Lung (tissue), 12 donors: ENCODE measurements around the gene SCAMP3. TPM values are rescaled to one million over a fixed set of nuclear protein-coding genes. Genes with fewer than 3 reads are reported as not detected.

Source experiments
- ATAC-seq: fragments of 200-7000 bp; cut with Tn5 transposase; one replicate; pipeline ENCODE4 v1.9.1; 2020; ENCODE audit warnings: moderate number of reproducible peaks; ENCODE audit not compliant: insufficient read depth, low FRiP score
- DNase-seq, 3 donors: peaks; one replicate each; pipeline ENCODE4 v3.0.0-alpha.2; 2013 to 2017
- H3K27ac ChIP-seq, 2 donors: one replicate each; pipeline ENCODE4 v1.5.1; 2013; ENCODE audit warnings: mild to moderate bottlenecking in 2 of 2, moderate library complexity in 2 of 2, control low read depth in 1 of 2, inconsistent platforms in 1 of 2, low read depth in 1 of 2, low read length in 1 of 2
- H3K27me3 ChIP-seq, 3 donors: one replicate each; pipeline ENCODE4 v1.5.1; 2013; ENCODE audit warnings: low read length in 2 of 3; ENCODE audit not compliant: control insufficient read depth in 3 of 3, insufficient read depth in 3 of 3
- H3K36me3 ChIP-seq, 4 donors: one replicate each; pipeline ENCODE4 v1.5.1; 2013; ENCODE audit warnings: low read length in 4 of 4, mild to moderate bottlenecking in 1 of 4, moderate library complexity in 1 of 4; ENCODE audit not compliant: control insufficient read depth in 4 of 4, insufficient read depth in 4 of 4
- H3K4me1 ChIP-seq, 5 donors: one replicate each; pipeline ENCODE4 v1.5.1; 2013; ENCODE audit warnings: low read length in 5 of 5, mild to moderate bottlenecking in 2 of 5, moderate library complexity in 1 of 5; ENCODE audit not compliant: control insufficient read depth in 5 of 5, insufficient read depth in 5 of 5
- H3K4me3 ChIP-seq: one replicate; pipeline ENCODE4 v1.5.1; 2013; ENCODE audit warnings: mild to moderate bottlenecking, control low read depth, moderate library complexity
- H3K9ac ChIP-seq, 2 donors: one replicate each; pipeline ENCODE4 v1.5.1; 2013; ENCODE audit warnings: low read length in 2 of 2, control low read depth in 1 of 2; ENCODE audit not compliant: insufficient read depth in 1 of 2
- H3K9me3 ChIP-seq, 4 donors: one replicate each; pipeline ENCODE4 v1.5.1; 2013; ENCODE audit warnings: low read length in 3 of 4, mild to moderate bottlenecking in 1 of 4, moderate library complexity in 1 of 4; ENCODE audit not compliant: control insufficient read depth in 4 of 4, insufficient read depth in 3 of 4
- WGBS, 2 donors: extraction: QIAGEN DNeasy Blood & Tissue Kit; methylation state at CpG; one replicate each; pipeline ENCODE4 v1.1.7; 2013; 5-methylcytosine and 5-hydroxymethylcytosine counted together
- polyA plus RNA-seq, 2 donors: library from polyadenylated mRNA; stranded (reverse); fragments of 200-250 nt; gene quantifications; one replicate each; pipeline ENCODE4 v1.2.1, GENCODE V29; 2013
- total RNA-seq, 2 donors: library from RNA; depleted of rRNA in 1 of 2; stranded (reverse); fragments of >200 nt in 1 of 2; gene quantifications; one replicate each; pipeline ENCODE4 v1.2.1, GENCODE V29; 2014 to 2021
- TF ChIP-seq, protein P1 (sequence below): IDR thresholded peaks from 2 replicates; pipeline ENCODE4 v1.5.1; 2012; ENCODE audit warnings: mild to moderate bottlenecking; ENCODE audit errors: control extremely low read depth, extremely low read depth
- donor health status: control.
- donor health status: control.
- donor health status: Bipolar disorder and iron deficiency.
- donor health status: healthy.
- donor health status: DM: yes; HTN: yes; CAD: no.

The SCAMP3 gene
- total and polyA plus RNA-seq, 4 donors = 29.9 to 90.3 (median 69.8) TPM

DNA sequence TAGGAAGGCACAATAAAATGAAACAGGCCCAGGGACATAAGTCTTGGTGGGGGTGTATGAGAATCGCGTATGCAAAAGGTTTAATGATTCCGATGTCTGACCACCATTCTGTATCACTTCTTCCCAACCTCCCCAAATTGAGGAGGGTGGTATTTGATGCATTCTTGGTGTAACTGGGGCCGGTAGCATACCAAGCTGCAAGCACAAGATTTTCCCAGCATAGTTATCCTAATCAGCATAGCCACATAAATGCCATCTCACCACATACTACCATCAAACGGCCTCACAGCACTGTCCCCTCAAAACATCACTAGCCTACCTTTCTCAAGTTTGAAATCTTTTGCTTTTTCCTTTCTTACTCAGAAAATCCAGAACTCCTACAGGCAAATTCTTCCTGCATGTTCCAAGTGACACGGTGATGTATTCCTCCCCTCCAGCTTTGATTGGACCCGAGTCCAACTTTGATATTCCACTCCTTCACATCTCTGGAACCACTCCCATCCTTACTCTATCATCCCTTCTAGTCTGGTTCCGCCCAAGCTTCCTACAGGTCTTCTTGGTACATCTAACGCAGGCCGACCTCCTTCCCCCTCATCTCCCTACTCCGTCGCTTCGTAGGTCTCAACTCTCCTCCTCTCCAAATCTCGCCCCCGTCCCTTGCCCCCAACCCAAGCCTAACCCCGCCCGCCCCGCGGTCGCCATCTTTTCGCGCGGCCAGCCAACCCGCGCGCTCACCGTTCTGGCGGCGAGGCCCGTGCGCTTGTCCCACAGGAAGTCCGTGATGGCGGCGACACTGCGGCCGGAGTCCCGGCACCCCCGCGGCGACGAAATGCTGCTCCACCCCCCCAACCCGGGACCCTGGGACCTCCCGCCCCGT, 10.5 kb upstream of the SCAMP3 start:
- 4 to 8% methylated on average over 31 to 44 of the region's 44 CpGs for WGBS, 2 donors
- Histone ChIP-seq H3K27me3 (no peaks in the 10 kb centered on the region), H3K9ac (peak overlapping the region; percentile 58 to 92), H3K9me3 (no peaks in the 10 kb centered on the region), H3K4me1 (peaks cover 3 to 22% (median 5%) of the 10 kb centered on the region in 5 donors), H3K27ac (peak overlapping the region; percentile 78 to 85), H3K36me3 (peaks cover 27 to 32% (median 29%) of the 10 kb centered on the region in 4 donors), H3K4me3 (peak overlapping the region; percentile 66)
- ATAC-seq (peak; percentile 12), DNase-seq (peak in 2 of 3 donors; percentile 56 to 61)
- TF ChIP-seq, protein P1, sequence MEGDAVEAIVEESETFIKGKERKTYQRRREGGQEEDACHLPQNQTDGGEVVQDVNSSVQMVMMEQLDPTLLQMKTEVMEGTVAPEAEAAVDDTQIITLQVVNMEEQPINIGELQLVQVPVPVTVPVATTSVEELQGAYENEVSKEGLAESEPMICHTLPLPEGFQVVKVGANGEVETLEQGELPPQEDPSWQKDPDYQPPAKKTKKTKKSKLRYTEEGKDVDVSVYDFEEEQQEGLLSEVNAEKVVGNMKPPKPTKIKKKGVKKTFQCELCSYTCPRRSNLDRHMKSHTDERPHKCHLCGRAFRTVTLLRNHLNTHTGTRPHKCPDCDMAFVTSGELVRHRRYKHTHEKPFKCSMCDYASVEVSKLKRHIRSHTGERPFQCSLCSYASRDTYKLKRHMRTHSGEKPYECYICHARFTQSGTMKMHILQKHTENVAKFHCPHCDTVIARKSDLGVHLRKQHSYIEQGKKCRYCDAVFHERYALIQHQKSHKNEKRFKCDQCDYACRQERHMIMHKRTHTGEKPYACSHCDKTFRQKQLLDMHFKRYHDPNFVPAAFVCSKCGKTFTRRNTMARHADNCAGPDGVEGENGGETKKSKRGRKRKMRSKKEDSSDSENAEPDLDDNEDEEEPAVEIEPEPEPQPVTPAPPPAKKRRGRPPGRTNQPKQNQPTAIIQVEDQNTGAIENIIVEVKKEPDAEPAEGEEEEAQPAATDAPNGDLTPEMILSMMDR = no peak

DNA sequence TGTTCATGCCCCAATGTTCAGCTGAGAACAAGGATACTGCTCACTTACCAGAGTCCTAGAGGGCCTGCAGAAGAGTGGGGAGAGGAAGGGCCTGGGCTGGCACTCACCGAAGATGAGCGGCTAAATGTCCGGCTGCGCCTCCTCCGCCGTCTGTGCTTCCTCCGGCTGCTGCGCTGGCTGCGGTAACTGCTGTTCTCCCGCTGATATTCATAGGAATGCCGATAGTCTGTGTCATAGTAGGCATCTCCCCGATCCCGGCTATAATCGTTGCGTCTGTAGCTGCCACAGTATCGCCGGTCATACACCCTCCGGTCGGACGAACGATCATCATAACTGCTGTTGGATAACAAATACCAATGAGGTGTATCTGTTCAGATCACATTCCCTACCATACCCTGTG, 7.2 kb upstream of the SCAMP3 start:
- 95 to 96% methylated on average over 21 of the region's 21 CpGs for WGBS, 2 donors
- H3K27me3 ChIP-seq = no peaks in the 10 kb centered on the region
- no peak for ATAC-seq

DNA sequence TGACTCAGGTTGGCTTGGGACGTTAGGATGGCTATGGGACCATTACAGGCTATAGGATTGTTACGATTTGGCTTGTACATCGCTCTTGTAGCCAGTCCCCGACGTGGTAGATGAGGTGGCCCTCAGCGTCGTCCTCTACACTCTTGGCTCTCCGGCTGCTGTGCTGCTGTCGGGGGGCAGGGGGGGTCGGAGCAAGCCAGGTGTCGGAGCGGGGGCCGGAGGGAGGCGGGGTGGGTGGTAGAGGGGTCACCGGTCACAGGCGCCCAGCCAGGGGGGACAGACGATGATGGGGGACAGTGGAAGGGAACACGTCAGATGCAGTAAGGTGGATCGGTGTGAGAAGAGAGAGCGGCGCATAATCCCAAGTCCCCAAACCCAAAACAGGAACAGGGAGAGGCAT, 6.5 kb upstream of the SCAMP3 start:
- TF ChIP-seq, protein P1 = no peak
- H3K9ac ChIP-seq = no peak overlapping the region
- ATAC-seq (no peak), DNase-seq (no peak)
- WGBS, 2 donors = 94 to 96% methylated on average over 21 of the region's 21 CpGs
- H3K4me3 ChIP-seq = no peak overlapping the region
- H3K27me3 ChIP-seq = no peaks in the 10 kb centered on the region
- H3K27ac ChIP-seq = no peak overlapping the region
- H3K9me3 ChIP-seq = no peaks in the 10 kb centered on the region
- peaks cover 0 to 12% (median 5%) of the 10 kb centered on the region in 5 donors for H3K4me1 ChIP-seq
- peaks cover 44 to 66% (median 53%) of the 10 kb centered on the region in 4 donors for H3K36me3 ChIP-seq

More for the DNA sequence above, 7.2 kb upstream of the SCAMP3 start:
- TF ChIP-seq, protein P1 = no peak
- H3K36me3 ChIP-seq = peaks cover 40 to 60% (median 48%) of the 10 kb centered on the region in 4 donors
- H3K27ac ChIP-seq = no peak overlapping the region
- H3K4me1 ChIP-seq = peaks cover 0 to 15% (median 5%) of the 10 kb centered on the region in 5 donors
- H3K4me3 ChIP-seq = no peak overlapping the region
- DNase-seq = no peak
- no peaks in the 10 kb centered on the region for H3K9me3 ChIP-seq
- H3K9ac ChIP-seq = no peak overlapping the region
